Hepatocyte (in vitro differentiated cells): Measurements from ENCODE around the gene SSTR4.

Source experiments
- CTCF ChIP-seq: fragments of 200-600 bp; sonication (generic); IDR thresholded peaks from 2 replicates; pipeline ENCODE4 v1.5.1; 2016; ENCODE audit warnings: antibody characterized with exemption, mild to moderate bottlenecking; ENCODE audit not compliant: poor library complexity
- EZH2 ChIP-seq: fragments of 200-600 bp; sonication (generic); IDR thresholded peaks from 2 replicates; pipeline ENCODE4 v1.6.1; 2016; ENCODE audit warnings: antibody characterized with exemption, mild to moderate bottlenecking, borderline replicate concordance
- EZH2phosphoT487 ChIP-seq: fragments of 200-600 bp; sonication (generic); IDR thresholded peaks from one replicate; pipeline ENCODE4 v1.6.1; 2018; ENCODE audit warnings: antibody characterized with exemption, mild to moderate bottlenecking, low read depth, moderate library complexity; ENCODE audit not compliant: unreplicated experiment, severe bottlenecking

GRCh38 chr20:23013429-23013828 is 21.7 kb upstream of the SSTR4 start:
- TF ChIP-seq CTCF (no peak), EZH2 (no peak), EZH2phosphoT487 (no peak)
